SH-SY5Y (cell line): Measurements from ENCODE around the gene RBMS3.

ENCODE experiments used
- GATA2 ChIP-seq: IDR thresholded peaks from 2 replicates; pipeline ENCODE4 v1.6.1; 2011; ENCODE audit warnings: mild to moderate bottlenecking, low read depth, low read length
- GATA3 ChIP-seq: IDR thresholded peaks from 2 replicates; pipeline ENCODE4 v1.6.1; 2011; ENCODE audit warnings: low read depth, mild to moderate bottlenecking, low read length, moderate library complexity

Gene RBMS3

GRCh38 chr3:29605845-29606244 lies 325.0 kb downstream of the RBMS3 start:
- TF ChIP-seq GATA3: no peak
- no peak for TF ChIP-seq GATA2

DNA sequence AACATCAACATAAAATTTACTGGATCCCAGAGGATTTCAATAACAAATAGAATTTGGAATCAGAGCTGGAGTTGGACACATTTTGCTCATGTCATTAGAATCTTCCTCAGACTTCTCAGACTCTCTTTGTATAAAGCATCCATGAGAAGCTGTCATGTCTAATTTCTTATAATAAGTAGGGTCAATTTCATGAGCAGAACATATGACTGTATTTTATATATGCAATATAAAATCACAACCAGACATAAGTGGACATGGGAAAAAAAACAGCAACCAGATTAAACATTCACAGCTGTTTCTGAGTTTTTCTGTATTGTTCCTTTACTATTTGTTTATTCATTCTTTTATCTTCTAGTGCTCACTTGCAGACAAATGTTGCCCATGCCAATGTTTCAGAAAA lies 325.5 kb downstream of the RBMS3 start:
- no peak for TF ChIP-seq GATA2

GRCh38 chr3:29608414-29609327 lies 327.8 kb downstream of the RBMS3 start:
- TF ChIP-seq GATA3 (no peak), GATA2 (no peak)

- TF ChIP-seq GATA2 (no peak; the same call in 1 of the 2 replicates), GATA3 (no peak)
Measured at GRCh38 chr3:29609328-29609811, 328.5 kb downstream of the RBMS3 start.

DNA sequence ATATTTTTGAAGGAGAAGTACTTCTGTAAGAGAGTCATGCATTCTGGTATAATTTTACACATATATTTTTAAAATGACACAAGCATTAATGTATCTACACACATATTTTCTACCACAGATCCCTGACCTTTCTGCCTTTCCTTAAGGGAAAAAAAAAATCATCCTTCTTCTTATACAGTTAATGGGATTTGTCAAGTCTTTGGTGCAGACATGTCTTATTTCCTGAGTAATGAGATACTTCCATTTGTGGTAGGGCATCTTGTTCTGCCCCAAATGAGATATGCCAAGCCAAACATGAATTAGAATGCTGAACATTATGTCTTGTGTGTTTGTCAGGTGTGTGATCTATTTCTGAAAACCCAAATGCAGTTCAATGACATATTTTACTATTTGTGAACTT lies 329.9 kb downstream of the RBMS3 start:
- no peak for TF ChIP-seq GATA2

- TF ChIP-seq GATA3 (no peak), GATA2 (no peak)
Measured at GRCh38 chr3:29611252-29611651, 330.4 kb downstream of the RBMS3 start.

GRCh38 chr3:29612536-29612935 lies 331.7 kb downstream of the RBMS3 start:
- TF ChIP-seq GATA3 (no peak), GATA2 (no peak)

GRCh38 chr3:29614954-29615353 lies 334.1 kb downstream of the RBMS3 start:
- TF ChIP-seq GATA2 (no peak), GATA3 (no peak)

GRCh38 chr3:29618395-29619282 lies 337.8 kb downstream of the RBMS3 start:
- TF ChIP-seq GATA3: no peak
- TF ChIP-seq GATA2: no peak

- TF ChIP-seq GATA3 (no peak), GATA2 (no peak)
Measured at GRCh38 chr3:29619676-29620075, 338.8 kb downstream of the RBMS3 start.

GRCh38 chr3:29627136-29628117 lies 346.6 kb downstream of the RBMS3 start:
- TF ChIP-seq GATA3: no peak
- peak; percentile 32; the same call in 1 of the 2 replicates for TF ChIP-seq GATA2

DNA sequence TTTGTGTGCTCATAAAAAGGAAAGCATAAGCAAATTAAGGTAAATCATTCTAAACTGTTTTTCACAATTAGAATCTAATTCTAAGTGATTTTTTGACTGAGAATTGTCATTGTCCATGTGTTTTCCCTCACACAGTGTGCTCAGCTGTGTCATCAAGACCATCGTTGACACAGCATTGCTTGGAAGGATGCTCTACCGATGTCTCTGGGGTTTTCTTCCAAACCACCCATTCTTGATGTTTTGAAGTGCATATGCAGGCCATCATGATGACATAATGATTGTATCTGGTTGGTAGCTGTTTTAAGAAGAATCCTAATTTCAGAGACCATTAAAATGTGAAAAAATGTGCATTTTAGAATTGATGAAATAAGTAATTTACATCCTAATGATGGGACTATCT lies 347.9 kb downstream of the RBMS3 start:
- TF ChIP-seq GATA3: no peak
- TF ChIP-seq GATA2: no peak

GRCh38 chr3:29635888-29636287 lies 355.0 kb downstream of the RBMS3 start:
- TF ChIP-seq GATA2 (no peak), GATA3 (no peak)

DNA sequence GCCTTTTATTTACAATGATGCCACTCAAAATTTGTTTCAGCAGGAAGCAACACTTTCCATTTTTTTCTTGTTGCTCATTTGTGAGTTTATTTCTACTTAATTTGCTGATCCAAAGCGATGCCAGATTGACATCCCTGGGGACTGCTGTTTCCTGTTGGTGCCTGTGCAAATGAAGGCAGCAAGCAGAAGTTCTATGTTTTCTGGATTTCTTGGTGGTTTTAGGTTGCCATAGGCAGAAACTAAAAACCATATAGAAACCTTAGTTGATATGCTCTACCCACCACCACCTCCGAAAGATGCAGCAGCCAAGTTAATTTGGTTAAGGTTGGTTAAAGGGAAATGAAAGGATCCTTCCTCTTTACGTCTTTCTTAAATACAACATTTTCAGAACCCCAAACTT lies 356.2 kb downstream of the RBMS3 start:
- no peak for TF ChIP-seq GATA3
- no peak for TF ChIP-seq GATA2
